Dermis blood vessel endothelial cell (primary cell): Measurements from ENCODE around the gene ITGBL1. TPM values are rescaled to one million over a fixed set of nuclear protein-coding genes. Genes with fewer than 3 reads are reported as not detected.

Source experiments
- DNase-seq: peaks from one replicate; pipeline ENCODE4 v3.0.0; 2010
- total RNA-seq: library from RNA; depleted of rRNA; stranded (reverse); fragments of >200 nt; gene quantifications from 2 replicates; pipeline ENCODE4 v1.2.3, GENCODE V29; 2014

ITGBL1 gene
- total RNA-seq, 1 donor from 2014 or later: 16.3 TPM

GRCh38 chr13:101631395-101631794 lies 178.9 kb downstream of the ITGBL1 start:
- no peak for DNase-seq

DNA sequence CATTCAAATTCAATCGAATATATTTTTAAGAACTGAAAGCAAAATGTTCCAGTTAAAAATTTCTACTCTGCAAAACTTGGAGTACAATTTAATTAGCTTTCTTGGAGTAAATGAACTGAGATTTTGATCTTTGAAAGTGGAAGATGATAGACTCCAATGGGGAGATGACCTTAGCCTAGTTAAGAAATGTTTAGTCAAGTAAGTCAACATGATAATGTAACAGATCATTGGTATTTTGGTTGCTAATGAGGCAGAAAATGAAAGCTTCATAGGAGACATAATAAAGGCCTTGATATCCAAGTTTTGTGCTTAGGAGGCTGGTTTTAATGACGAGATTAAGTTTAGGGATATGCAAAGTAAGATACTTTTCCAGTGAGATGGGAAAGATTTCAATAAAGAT lies 181.7 kb downstream of the ITGBL1 start:
- DNase-seq: no peak

- peak; percentile 54 for DNase-seq
Measured at GRCh38 chr13:101639711-101640110, 187.2 kb downstream of the ITGBL1 start.

GRCh38 chr13:101640788-101641400 lies 188.4 kb downstream of the ITGBL1 start:
- peak; percentile 70 for DNase-seq

GRCh38 chr13:101645871-101646270 lies 193.4 kb downstream of the ITGBL1 start:
- DNase-seq: no peak

DNA sequence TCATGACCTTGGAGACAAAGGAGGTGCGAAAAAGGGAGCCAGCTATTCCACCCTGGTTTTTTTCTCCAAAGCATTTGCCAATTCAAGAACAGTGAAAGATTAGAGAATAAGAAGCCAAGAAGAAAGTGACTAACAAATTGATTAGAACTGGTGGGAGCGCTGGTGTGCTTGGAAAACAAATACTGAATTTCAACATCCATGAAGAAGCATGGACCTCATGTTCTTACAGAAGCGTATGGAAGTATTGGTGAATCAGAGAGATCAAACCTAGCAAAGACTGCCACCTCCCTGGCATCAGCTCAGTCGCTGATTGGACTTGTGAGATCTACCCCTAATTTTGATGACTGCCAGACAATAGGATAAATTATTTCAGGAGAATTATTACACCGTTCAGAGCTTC lies 195.3 kb downstream of the ITGBL1 start:
- no peak for DNase-seq

DNA sequence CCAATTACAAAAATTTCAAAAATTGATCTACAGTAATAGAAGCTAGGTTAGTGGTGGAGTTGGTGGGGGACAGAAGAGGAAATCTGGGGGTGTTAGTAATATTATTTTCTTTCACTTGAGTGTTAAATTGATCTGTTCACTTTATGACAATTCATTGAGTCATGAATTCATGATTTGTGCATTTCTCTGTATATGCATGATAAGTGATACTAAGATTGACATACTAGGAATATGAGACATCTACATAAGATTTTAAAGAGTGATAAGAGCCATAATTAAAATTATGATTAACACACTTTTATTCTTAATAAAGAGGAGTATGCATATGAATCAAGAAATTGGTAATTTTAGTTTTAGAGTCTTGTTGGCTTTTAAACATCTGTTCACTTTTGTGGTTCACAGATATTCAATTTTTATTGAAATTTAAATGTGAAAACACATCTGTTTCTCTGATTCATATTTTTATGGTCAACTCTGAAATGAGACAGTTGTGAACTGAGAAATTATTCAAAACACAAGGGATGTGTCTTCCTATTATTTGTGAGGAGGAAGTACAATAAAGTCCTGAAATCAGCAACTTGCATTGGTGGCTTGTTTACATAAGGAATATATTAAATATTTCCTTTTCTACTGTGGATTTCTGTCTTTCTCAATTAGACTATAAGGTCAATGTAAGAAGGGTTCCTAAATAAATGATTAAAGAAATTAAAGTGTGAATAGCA lies 196.5 kb downstream of the ITGBL1 start:
- DNase-seq: no peak

DNA sequence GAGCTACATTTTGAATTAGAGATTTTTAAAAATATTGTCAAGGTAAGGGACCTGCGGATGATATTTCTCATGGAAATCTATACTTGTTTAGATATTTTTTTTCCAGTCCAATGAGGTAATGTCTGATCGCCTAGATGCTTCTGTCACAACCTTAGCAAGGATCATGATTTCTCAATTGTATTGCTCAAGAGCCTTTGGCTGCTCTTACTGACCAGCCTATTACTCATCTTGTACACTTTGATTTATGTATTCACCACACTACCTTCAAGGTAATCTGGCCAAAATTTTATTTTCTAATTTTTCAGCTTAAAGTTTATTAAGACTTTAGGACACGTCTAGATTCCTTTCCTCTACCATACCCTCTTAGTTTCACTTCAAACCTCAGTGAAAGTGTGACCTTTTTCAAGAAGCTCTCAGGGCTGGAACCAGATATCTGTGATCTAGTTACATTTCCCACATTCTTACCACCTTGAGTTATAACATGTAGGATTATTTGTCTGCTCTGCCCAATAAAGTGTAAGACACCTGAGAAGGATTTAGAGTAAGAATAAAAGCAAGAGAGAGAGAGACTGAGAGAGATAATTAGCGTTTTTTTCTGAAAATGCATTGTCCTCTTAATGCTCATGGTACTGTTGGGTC lies 197.1 kb downstream of the ITGBL1 start:
- DNase-seq: no peak

DNA sequence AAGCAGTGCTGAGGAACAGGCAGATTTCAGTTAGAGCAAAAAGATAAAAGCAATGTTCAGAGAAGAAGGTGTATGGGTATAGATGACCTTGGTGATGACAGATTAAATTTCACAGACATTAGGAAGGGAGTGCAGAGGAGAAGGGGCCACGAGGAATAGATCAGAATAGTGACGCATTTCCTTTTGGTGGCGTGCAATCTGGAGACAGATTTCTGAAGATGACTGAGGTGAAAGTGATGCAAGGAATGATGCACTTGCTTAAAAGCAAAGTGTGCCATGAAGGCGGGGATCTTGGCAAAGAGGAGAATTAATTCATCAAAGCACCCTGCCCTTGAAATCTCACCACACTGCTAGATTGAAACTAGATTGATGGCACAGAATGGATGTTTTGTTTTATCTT lies 202.4 kb downstream of the ITGBL1 start:
- no peak for DNase-seq

DNA sequence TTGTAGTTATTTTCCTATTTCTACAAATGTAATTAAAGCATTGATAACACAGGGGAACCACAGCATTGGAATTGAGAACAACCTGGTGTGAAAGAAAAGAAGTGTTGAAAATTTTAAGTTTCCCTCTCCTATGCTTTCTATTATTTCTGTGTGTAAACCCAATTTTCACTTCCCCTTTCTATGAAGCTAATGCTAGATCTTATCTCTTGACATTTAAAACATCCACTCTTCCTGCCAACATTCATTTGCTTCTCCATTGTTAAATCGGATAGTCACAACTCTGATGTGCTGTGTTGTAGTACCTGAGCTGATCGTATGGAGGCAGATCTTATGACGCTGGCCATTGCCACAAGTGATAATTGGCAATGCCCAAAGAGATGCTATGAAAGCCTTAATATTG lies 203.0 kb downstream of the ITGBL1 start:
- DNase-seq: no peak

DNA sequence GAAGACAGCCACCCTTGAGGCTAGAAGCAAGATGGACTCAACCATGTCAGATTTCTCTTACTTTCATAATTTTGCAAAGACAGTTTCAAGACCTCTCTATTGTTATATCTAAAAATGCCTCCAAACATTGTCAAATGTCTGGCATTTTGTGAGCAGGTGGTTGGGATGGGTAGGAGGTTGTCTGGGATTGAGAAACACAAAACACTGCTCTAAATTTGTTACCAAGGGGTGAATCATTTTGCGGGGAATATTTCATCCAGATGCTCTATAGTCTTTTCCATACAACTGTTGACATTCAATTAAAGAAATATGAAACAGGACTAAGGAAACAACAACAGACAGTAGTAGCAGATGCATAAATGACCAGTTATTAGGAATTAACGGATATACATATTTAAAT lies 208.2 kb downstream of the ITGBL1 start:
- no peak for DNase-seq

- DNase-seq: peak; percentile 78
Measured at GRCh38 chr13:101661839-101662238, 209.4 kb downstream of the ITGBL1 start.

DNA sequence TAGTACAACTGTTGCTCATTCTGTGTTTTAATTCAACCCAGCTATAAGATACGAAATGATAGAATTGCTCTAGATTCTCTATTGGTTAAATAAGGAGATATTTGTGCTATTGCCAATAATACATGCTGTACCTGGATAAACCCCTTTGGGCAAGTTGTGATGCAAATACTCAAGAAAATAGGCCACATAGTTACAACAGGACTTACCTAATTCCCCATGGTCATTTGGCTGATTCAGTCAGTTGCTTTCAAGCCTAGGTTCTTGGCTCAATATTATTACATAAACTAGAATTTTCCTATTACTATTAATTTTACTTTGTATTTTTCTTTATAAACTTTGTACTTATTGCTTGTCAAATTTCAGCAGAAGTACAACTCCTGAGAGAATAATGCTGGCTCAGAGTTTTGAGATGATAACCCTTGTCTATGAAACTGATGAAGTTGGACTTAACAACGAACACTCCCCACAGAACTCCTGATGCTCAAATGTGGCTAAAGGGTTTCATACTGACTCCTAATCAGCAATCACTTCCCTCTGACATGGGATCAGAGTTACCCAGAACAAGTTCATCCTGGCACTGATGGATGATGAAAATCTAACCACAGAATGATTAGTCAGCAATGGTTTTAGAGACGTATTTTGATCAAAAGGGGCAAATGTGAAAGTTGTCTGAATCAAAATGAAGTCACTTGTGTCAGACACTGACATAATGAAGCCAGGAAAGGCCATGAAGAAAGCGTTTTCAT lies 221.1 kb downstream of the ITGBL1 start:
- no peak for DNase-seq

DNA sequence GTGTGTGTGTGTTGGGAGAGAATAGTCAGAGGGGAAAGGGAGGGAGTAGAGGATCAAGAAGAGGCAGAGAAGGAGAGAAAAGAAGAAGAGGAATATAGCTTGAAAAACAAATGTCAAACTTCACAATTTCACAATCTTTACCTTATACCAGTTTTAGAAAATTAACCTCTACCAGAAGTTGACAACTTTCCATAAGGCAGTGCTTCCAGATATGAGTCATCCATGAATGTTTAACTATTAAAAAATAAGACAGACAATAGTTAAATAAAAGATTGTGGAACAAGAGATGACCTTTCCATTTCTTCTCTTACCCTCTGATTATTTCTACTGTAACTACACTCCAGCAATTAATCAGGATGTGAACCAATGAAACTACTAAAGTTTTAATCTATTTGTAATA lies 229.4 kb downstream of the ITGBL1 start:
- peak; percentile 23 for DNase-seq

DNA sequence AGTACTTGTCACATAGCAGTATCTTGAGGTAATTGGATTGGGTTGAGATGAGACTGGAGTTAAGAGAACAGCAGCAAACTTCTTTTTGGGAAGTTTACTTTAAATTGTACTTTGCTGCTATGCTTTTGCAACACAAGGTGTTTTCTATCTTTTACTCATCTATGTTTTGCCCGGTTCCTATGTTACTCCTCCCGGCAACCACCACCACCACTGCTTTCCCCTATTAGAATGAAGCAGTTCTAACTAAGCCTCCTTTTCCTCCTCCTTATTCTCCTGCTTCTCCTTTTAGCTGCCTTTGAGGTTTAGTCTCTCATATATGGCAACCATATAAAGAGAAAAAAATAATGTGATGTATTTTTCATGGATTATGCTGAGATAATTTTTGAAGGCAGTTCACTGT lies 233.5 kb downstream of the ITGBL1 start:
- no peak for DNase-seq

DNA sequence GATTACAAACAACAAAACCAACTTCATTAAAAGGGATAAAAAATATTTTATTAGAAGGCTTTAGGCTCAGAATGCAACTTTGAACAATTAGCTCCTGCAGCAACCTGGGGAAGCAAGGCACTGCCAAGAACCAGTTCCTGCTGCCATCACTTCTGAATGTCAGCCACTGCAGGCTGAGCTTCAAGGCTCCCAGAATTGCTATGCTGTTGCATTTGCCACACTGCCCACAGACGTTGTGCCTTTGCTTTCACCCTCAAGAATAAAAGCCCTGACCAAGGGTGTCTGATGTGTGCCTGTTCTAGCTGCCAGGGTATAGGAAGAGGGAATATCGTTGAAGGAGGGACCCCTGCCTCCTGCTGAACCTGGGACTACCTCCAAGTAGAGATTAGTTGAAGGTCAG lies 238.4 kb downstream of the ITGBL1 start:
- DNase-seq: no peak

GRCh38 chr13:101691341-101691860 lies 238.9 kb downstream of the ITGBL1 start:
- no peak for DNase-seq

- no peak for DNase-seq
Measured at GRCh38 chr13:101695870-101696516, 243.5 kb downstream of the ITGBL1 start.

GRCh38 chr13:101697745-101698144 lies 245.3 kb downstream of the ITGBL1 start:
- DNase-seq: no peak

DNA sequence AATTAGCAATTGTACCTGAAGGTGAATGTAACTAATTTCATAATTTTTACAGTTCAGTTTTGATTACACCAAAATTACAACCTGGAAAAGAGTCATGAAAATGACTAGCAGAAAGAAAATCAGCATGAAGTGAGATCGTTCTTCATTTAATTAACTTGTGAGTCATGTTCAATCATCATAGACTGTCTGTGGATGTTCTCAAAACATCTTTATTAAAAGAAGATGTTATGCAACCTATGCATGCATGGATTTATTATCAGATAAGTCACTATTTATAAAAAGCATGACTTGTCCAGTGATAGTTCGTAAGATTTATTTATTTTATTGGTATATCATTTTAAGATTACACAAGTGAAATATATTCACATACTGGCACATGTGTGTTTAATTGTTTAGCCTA lies 245.9 kb downstream of the ITGBL1 start:
- DNase-seq: no peak

DNA sequence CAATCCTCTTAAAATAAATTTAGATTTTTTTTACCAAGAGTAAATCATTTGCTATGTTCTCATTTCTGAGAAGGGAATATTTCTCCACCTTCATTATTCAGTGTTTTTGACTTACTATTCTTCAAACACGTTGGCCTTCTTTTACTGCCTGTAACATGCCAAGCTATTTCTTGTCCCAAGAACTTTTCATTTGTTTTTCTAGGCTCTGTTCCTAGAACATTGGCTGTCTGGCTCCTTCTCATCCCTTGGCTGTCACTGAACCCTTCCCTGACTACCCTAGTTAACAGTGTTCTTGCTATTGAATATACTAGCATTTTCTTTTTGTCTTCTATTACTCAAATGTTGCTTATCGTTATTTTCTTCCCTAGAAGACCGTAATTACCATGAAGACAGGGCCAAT lies 248.1 kb downstream of the ITGBL1 start:
- peak; percentile 4 for DNase-seq

GRCh38 chr13:101703081-101703480 lies 250.6 kb downstream of the ITGBL1 start:
- no peak for DNase-seq

DNA sequence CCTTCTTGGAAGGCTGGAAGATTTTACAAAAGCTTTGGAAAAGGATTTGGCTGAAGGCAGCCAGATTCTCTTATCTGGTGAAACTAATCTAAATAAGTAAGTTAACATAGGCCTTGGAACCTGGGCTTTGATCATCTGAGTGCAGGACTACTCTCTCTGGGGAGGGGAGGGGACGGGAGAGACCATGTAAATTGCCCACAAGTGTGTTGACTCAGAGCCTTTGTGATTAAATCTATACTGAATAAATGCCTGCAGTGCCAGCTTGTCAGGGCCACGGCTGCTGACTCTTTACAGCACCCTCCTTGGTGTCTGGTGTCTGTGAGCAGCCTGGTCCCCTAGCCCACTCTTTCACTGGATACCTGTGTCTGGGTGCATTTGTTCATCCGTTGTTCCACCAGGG lies 251.4 kb downstream of the ITGBL1 start:
- no peak for DNase-seq
